ENCODE results near the gene TPPP2.

TPPP2 gene

DNA sequence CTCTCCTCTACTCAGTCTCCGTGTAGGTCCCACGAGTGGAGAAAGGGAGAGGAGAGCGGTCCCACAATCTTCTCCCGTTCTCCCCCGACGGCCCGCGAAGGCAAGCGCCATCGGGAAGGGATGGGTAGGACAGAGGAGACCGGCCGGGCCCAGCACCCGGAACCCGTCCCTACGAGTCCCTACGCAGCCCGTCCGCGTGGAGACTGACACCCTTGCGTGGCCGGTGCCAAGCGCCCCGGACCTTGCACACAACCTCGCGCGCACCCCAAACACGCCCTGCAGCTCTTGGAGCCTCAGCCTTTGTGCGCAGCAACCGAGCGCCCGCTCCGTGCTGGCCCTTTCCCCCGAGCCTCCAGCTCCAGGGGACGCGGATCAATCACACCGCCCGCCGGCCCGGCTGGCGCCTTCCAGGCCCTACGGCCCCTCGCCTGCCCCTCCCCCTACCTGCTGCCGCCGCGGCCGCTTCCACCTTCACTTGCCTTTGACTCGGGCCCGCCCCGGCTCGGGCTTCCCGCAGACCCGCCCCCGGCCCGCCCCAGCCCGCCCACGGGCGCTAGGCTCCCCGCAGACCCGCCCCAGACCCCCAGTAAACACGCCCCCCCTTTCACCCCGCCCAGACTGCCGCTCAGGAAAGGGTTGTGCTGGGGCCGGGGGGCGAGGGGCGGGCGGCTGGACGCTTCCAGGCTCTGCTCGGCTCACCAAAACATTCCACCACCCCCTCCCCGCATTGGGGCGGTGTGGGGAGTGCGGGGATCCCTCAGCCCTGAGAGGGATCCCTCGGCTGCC, 5.2 kb upstream of the TPPP2 start, which contains the start of gene NDRG2 (continued):
- TF ChIP-seq, protein P1, sequence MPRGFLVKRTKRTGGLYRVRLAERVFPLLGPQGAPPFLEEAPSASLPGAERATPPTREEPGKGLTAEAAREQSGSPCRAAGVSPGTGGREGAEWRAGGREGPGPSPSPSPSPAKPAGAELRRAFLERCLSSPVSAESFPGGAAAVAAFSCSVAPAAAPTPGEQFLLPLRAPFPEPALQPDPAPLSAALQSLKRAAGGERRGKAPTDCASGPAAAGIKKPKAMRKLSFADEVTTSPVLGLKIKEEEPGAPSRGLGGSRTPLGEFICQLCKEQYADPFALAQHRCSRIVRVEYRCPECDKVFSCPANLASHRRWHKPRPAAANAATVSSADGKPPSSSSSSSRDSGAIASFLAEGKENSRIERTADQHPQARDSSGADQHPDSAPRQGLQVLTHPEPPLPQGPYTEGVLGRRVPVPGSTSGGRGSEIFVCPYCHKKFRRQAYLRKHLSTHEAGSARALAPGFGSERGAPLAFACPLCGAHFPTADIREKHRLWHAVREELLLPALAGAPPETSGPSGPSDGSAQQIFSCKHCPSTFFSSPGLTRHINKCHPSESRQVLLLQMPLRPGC (tag by site-specific recombination; IDR thresholded peaks at IDR 0.05), result peak; percentile 22; the same call in 1 of the 2 replicates
- TF ChIP-seq GFI1B (tag by site-specific recombination; IDR thresholded peaks at IDR 0.05), result no peak
- peak; percentile 64 for TF ChIP-seq SP3 (tag by site-specific recombination; IDR thresholded peaks at IDR 0.05)
- TF ChIP-seq ZNF596 (tag by site-specific recombination; IDR thresholded peaks at IDR 0.05), result no peak
- no peak for TF ChIP-seq ZNF174 (tag by site-specific recombination; IDR thresholded peaks at IDR 0.05)
- TF ChIP-seq, protein P2, sequence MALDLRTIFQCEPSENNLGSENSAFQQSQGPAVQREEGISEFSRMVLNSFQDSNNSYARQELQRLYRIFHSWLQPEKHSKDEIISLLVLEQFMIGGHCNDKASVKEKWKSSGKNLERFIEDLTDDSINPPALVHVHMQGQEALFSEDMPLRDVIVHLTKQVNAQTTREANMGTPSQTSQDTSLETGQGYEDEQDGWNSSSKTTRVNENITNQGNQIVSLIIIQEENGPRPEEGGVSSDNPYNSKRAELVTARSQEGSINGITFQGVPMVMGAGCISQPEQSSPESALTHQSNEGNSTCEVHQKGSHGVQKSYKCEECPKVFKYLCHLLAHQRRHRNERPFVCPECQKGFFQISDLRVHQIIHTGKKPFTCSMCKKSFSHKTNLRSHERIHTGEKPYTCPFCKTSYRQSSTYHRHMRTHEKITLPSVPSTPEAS (tag by site-specific recombination; IDR thresholded peaks at IDR 0.05), result 0 out of 2 replicates have a peak, but pooled peaks have one; percentile 10
- TF ChIP-seq ZNF624 (tag by site-specific recombination; IDR thresholded peaks at IDR 0.05), result no peak
- TF ChIP-seq MZF1 (tag by site-specific recombination; IDR thresholded peaks at IDR 0.05; ENCODE audit: borderline replicate concordance), result 0 out of 2 replicates have a peak, but pooled peaks have one; percentile 43
- TF ChIP-seq ZNF10 (tag by site-specific recombination; IDR thresholded peaks at IDR 0.05), result no peak
- TF ChIP-seq ZNF48 (tag by site-specific recombination; IDR thresholded peaks at IDR 0.05), result no peak
- TF ChIP-seq ZNF112 (tag by site-specific recombination; IDR thresholded peaks at IDR 0.05), result no peak
- peak; percentile 63; the same call in 1 of the 2 replicates for TF ChIP-seq SP7 (tag by site-specific recombination; IDR thresholded peaks at IDR 0.05)
- peak; percentile 51; the same call in 1 of the 2 replicates for TF ChIP-seq KLF1 (tag by site-specific recombination; IDR thresholded peaks at IDR 0.05)
- TF ChIP-seq ZNF792 (tag by site-specific recombination; IDR thresholded peaks at IDR 0.05), result no peak
- TF ChIP-seq SCRT2 (tag by site-specific recombination; IDR thresholded peaks at IDR 0.05), result peak; percentile 78
- peak; percentile 48; the same call in 1 of the 2 replicates for TF ChIP-seq ZFHX2 (tag by site-specific recombination; conservative IDR thresholded peaks at IDR 0.05)
- TF ChIP-seq, protein P3, sequence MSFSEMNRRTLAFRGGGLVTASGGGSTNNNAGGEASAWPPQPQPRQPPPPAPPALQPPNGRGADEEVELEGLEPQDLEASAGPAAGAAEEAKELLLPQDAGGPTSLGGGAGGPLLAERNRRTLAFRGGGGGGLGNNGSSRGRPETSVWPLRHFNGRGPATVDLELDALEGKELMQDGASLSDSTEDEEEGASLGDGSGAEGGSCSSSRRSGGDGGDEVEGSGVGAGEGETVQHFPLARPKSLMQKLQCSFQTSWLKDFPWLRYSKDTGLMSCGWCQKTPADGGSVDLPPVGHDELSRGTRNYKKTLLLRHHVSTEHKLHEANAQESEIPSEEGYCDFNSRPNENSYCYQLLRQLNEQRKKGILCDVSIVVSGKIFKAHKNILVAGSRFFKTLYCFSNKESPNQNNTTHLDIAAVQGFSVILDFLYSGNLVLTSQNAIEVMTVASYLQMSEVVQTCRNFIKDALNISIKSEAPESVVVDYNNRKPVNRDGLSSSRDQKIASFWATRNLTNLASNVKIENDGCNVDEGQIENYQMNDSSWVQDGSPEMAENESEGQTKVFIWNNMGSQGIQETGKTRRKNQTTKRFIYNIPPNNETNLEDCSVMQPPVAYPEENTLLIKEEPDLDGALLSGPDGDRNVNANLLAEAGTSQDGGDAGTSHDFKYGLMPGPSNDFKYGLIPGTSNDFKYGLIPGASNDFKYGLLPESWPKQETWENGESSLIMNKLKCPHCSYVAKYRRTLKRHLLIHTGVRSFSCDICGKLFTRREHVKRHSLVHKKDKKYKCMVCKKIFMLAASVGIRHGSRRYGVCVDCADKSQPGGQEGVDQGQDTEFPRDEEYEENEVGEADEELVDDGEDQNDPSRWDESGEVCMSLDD (tag by site-specific recombination; IDR thresholded peaks at IDR 0.05), result peak; percentile 45; the same call in 1 of the 2 replicates
- TF ChIP-seq ZNF239 (tag by site-specific recombination; IDR thresholded peaks at IDR 0.05), result no peak
- TF ChIP-seq, protein P4, sequence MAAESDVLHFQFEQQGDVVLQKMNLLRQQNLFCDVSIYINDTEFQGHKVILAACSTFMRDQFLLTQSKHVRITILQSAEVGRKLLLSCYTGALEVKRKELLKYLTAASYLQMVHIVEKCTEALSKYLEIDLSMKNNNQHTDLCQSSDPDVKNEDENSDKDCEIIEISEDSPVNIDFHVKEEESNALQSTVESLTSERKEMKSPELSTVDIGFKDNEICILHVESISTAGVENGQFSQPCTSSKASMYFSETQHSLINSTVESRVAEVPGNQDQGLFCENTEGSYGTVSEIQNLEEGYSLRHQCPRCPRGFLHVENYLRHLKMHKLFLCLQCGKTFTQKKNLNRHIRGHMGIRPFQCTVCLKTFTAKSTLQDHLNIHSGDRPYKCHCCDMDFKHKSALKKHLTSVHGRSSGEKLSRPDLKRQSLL (tag by site-specific recombination; IDR thresholded peaks at IDR 0.05), result no peak
- peak; percentile 89 for TF ChIP-seq ZBTB8A (tag by site-specific recombination; IDR thresholded peaks at IDR 0.05)
- TF ChIP-seq ZEB2 (tag by site-specific recombination; IDR thresholded peaks at IDR 0.05), result peak; percentile 58
- no peak for TF ChIP-seq ZNF623 (tag by site-specific recombination; IDR thresholded peaks at IDR 0.05)
- TF ChIP-seq ZNF423 (tag by site-specific recombination; IDR thresholded peaks at IDR 0.05), result peak; percentile 52; the same call in 1 of the 2 replicates
- TF ChIP-seq, protein P5, sequence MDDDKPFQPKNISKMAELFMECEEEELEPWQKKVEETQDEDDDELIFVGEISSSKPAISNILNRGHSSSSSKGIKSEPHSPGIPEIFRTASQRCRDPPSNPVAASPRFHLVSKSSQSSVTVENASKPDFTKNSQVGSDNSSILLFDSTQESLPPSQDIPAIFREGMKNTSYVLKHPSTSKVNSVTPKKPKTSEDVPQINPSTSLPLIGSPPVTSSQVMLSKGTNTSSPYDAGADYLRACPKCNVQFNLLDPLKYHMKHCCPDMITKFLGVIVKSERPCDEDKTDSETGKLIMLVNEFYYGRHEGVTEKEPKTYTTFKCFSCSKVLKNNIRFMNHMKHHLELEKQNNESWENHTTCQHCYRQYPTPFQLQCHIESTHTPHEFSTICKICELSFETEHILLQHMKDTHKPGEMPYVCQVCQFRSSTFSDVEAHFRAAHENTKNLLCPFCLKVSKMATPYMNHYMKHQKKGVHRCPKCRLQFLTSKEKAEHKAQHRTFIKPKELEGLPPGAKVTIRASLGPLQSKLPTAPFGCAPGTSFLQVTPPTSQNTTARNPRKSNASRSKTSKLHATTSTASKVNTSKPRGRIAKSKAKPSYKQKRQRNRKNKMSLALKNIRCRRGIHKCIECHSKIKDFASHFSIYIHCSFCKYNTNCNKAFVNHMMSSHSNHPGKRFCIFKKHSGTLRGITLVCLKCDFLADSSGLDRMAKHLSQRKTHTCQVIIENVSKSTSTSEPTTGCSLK (tag by site-specific recombination; IDR thresholded peaks at IDR 0.05), result no peak
- TF ChIP-seq, protein P6, sequence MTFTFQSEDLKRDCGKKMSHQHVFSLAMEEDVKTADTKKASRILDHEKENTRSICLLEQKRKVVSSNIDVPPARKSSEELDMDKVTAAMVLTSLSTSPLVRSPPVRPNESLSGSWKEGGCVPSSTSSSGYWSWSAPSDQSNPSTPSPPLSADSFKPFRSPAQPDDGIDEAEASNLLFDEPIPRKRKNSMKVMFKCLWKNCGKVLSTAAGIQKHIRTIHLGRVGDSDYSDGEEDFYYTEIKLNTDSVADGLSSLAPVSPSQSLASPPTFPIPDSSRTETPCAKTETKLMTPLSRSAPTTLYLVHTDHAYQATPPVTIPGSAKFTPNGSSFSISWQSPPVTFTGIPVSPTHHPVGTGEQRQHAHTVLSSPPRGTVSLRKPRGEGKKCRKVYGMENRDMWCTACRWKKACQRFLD (tag by site-specific recombination; IDR thresholded peaks at IDR 0.05), result no peak
- peak; percentile 89 for TF ChIP-seq TCF7L2 (IDR thresholded peaks at IDR 0.05; ENCODE audit: borderline replicate concordance, low read depth, low read length)
- no peak for TF ChIP-seq ZBTB21 (tag by site-specific recombination; IDR thresholded peaks at IDR 0.05)
- TF ChIP-seq, protein P7, sequence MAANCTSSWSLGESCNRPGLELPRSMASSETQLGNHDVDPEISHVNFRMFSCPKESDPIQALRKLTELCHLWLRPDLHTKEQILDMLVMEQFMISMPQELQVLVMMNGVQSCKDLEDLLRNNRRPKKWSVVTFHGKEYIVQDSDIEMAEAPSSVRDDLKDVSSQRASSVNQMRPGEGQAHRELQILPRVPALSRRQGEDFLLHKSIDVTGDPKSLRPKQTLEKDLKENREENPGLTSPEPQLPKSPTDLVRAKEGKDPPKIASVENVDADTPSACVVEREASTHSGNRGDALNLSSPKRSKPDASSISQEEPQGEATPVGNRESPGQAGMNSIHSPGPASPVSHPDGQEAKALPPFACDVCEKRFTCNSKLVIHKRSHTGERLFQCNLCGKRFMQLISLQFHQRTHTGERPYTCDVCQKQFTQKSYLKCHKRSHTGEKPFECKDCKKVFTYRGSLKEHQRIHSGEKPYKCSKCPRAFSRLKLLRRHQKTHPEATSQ (tag by site-specific recombination; IDR thresholded peaks at IDR 0.05), result peak; percentile 69; the same call in 1 of the 2 replicates
- no peak for TF ChIP-seq ZNF76 (tag by site-specific recombination; IDR thresholded peaks at IDR 0.05; ENCODE audit: borderline replicate concordance, low read depth)
